ENCODE data around the gene CENPX.

DNA sequence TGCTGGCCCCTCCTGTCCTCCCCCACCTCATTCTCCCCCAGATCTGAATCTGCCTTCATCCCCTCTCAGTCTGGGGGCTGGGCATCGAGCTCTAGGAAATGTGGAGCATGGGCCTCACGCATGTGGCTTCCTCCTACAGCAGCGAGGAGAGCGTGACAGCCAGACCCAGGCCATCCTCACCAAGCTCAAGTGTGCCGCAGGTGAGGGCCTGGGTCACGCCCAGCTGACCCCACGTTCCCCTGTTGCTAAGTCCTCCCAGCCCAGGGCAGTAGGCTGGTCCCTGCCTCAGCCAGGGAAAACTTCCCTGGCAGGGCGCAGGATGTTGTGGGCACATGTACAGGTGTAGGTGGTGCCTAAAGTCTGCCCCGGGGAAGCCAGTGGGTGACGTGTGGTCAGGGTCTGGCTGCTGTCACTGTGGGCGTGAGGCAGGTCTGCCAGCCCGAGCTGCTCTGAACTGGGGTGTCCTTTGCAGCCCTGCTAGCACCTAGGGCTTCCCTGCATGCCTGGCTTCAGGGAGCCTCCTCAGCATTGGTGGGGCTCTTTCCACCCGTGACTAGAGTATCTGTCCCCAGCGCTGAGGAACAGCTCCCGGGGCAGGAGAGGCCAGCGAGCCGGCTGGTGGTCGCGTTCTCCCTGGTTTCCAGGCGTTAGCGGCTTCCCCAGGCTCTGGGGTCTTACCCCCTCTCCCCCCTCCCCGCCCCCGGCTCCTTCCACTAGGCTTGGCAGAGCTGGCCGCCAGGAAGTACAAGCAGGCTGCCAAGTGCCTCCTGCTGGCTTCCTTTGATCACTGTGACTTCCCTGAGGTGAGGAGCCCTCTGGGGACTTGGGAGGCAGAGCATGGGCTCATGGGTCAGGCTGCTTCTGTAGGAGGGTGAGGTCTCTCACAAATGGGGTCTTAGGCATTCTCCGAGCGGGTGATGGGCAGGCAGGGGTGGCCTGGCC, 32.6 kb upstream of the CENPX start:
- TF ChIP-seq POLR2AphosphoS5 (IDR thresholded peaks at IDR 0.05) (no peak), CTCF (IDR thresholded peaks at IDR 0.05) (no peak)
